ENCODE data around the gene TOR1B.

Gene TOR1B

DNA sequence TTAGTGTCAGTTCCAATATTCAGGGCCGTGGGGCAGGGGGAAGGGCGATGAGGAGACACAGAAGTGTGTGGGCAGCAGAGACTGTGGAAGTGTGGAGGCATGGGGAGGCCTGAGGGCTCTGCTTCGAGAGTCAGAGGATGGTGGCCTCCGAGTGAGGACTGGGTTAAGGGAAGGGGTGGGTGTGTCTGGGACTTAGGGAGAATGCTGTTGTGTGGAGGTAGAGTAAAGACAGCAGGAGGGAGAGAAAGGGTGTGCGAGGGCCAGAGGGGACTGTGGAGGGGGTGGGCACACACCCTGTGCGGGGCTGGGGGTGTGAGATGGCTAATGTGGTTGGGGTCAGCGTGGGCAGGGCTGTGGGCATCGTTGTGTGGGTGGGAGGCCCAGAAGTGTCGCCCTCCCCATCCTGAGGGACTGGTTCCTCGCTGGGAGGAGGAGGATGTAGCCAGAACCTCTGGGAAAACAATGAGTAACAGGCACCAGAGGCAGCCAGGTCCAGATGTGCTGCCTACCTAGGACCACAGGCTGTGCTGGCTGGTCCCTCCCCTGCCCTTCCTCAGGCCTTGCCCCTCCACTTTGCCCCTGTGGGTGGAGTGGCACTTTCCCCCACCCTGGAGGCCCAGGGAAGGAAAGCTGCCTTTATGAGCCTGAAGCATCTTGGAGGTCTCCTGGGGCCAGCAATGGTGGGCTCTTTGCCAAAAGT lies 36.5 kb downstream of the TOR1B start:
- no peak for ATAC-seq
- TF ChIP-seq TCF4 (CRISPR knock-in tag; IDR thresholded peaks at IDR 0.05; ENCODE audit: borderline replicate concordance) = no peak
- TF ChIP-seq CREB5 (CRISPR knock-in tag; IDR thresholded peaks at IDR 0.05; ENCODE audit: low read depth) = no peak

GRCh38 chr9:129840034-129840433 lies 37.0 kb downstream of the TOR1B start:
- no peak for ATAC-seq
- TF ChIP-seq TOX (CRISPR knock-in tag; IDR thresholded peaks at IDR 0.05; ENCODE audit: borderline replicate concordance) (no peak), RARB (CRISPR knock-in tag; IDR thresholded peaks at IDR 0.05) (no peak), ZFP30 (CRISPR knock-in tag; IDR thresholded peaks at IDR 0.05) (no peak), BACH2 (CRISPR knock-in tag; IDR thresholded peaks at IDR 0.05; ENCODE audit: borderline replicate concordance) (no peak), ZNF70 (CRISPR knock-in tag; IDR thresholded peaks at IDR 0.05) (no peak), OSR1 (CRISPR knock-in tag; IDR thresholded peaks at IDR 0.05) (no peak), ZNF565 (CRISPR knock-in tag; conservative IDR thresholded peaks at IDR 0.05; ENCODE audit: low read depth) (no peak), ZFP3 (CRISPR knock-in tag; IDR thresholded peaks at IDR 0.05) (no peak)

DNA sequence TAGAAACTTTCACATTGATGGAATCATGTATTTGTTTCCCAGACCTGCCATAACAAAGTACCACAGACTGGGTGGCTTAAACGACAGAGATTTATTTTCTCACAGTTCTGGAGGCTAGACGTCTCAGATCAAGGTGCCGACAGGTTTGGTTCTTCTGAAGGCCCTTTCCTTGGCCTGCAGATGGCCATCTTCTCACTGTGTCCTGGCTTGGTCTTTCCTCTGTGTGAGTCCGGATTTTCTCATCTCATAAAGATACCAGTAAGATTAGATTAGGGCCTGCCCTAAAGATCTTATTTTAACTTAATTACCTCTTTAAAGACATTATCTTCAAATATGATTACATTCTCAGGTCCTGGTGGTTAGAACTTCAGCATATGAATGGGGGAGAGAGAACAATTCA lies 38.1 kb downstream of the TOR1B start:
- TF ChIP-seq CREB5 (CRISPR knock-in tag; IDR thresholded peaks at IDR 0.05; ENCODE audit: low read depth) (no peak), ARNTL (CRISPR knock-in tag; IDR thresholded peaks at IDR 0.05; ENCODE audit: borderline replicate concordance, low read depth) (no peak), ZNF70 (CRISPR knock-in tag; IDR thresholded peaks at IDR 0.05) (no peak), TCF4 (CRISPR knock-in tag; IDR thresholded peaks at IDR 0.05; ENCODE audit: borderline replicate concordance) (peak; percentile 57; the same call in 1 of the 2 replicates), GLIS3 (CRISPR knock-in tag; IDR thresholded peaks at IDR 0.05) (no peak), OSR1 (CRISPR knock-in tag; IDR thresholded peaks at IDR 0.05) (no peak), ZC3H10 (CRISPR knock-in tag; IDR thresholded peaks at IDR 0.05) (no peak), TOX (CRISPR knock-in tag; IDR thresholded peaks at IDR 0.05; ENCODE audit: borderline replicate concordance) (no peak), RARB (CRISPR knock-in tag; IDR thresholded peaks at IDR 0.05) (no peak), ISL1 (CRISPR knock-in tag; IDR thresholded peaks at IDR 0.05) (peak; percentile 39), ZFP30 (CRISPR knock-in tag; IDR thresholded peaks at IDR 0.05) (no peak), BACH2 (CRISPR knock-in tag; IDR thresholded peaks at IDR 0.05; ENCODE audit: borderline replicate concordance) (no peak), PATZ1 (CRISPR knock-in tag; IDR thresholded peaks at IDR 0.05; ENCODE audit: borderline replicate concordance) (no peak)
- TF ChIP-seq, protein P1, sequence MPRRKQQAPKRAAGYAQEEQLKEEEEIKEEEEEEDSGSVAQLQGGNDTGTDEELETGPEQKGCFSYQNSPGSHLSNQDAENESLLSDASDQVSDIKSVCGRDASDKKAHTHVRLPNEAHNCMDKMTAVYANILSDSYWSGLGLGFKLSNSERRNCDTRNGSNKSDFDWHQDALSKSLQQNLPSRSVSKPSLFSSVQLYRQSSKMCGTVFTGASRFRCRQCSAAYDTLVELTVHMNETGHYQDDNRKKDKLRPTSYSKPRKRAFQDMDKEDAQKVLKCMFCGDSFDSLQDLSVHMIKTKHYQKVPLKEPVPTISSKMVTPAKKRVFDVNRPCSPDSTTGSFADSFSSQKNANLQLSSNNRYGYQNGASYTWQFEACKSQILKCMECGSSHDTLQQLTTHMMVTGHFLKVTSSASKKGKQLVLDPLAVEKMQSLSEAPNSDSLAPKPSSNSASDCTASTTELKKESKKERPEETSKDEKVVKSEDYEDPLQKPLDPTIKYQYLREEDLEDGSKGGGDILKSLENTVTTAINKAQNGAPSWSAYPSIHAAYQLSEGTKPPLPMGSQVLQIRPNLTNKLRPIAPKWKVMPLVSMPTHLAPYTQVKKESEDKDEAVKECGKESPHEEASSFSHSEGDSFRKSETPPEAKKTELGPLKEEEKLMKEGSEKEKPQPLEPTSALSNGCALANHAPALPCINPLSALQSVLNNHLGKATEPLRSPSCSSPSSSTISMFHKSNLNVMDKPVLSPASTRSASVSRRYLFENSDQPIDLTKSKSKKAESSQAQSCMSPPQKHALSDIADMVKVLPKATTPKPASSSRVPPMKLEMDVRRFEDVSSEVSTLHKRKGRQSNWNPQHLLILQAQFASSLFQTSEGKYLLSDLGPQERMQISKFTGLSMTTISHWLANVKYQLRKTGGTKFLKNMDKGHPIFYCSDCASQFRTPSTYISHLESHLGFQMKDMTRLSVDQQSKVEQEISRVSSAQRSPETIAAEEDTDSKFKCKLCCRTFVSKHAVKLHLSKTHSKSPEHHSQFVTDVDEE (CRISPR knock-in tag; IDR thresholded peaks at IDR 0.05) = no peak
- TF ChIP-seq, protein P2, sequence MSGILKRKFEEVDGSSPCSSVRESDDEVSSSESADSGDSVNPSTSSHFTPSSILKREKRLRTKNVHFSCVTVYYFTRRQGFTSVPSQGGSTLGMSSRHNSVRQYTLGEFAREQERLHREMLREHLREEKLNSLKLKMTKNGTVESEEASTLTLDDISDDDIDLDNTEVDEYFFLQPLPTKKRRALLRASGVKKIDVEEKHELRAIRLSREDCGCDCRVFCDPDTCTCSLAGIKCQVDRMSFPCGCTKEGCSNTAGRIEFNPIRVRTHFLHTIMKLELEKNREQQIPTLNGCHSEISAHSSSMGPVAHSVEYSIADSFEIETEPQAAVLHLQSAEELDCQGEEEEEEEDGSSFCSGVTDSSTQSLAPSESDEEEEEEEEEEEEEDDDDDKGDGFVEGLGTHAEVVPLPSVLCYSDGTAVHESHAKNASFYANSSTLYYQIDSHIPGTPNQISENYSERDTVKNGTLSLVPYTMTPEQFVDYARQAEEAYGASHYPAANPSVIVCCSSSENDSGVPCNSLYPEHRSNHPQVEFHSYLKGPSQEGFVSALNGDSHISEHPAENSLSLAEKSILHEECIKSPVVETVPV (CRISPR knock-in tag; IDR thresholded peaks at IDR 0.05) = no peak
- ATAC-seq = no peak

GRCh38 chr9:129845373-129845772 lies 42.4 kb downstream of the TOR1B start:
- no peak for ATAC-seq
- no peak for TF ChIP-seq BACH2 (CRISPR knock-in tag; IDR thresholded peaks at IDR 0.05; ENCODE audit: borderline replicate concordance)
- TF ChIP-seq ZNF70 (CRISPR knock-in tag; IDR thresholded peaks at IDR 0.05) = no peak
- no peak for TF ChIP-seq PPARA (CRISPR knock-in tag; IDR thresholded peaks at IDR 0.05; ENCODE audit: borderline replicate concordance)
- TF ChIP-seq, protein P2 (CRISPR knock-in tag; IDR thresholded peaks at IDR 0.05) = no peak
- TF ChIP-seq ZC3H10 (CRISPR knock-in tag; IDR thresholded peaks at IDR 0.05) = no peak
- TF ChIP-seq TOX (CRISPR knock-in tag; IDR thresholded peaks at IDR 0.05; ENCODE audit: borderline replicate concordance) = no peak
- no peak for TF ChIP-seq CSDC2 (CRISPR knock-in tag; IDR thresholded peaks at IDR 0.05)
- TF ChIP-seq OSR1 (CRISPR knock-in tag; IDR thresholded peaks at IDR 0.05) = no peak
- TF ChIP-seq POU6F1 (CRISPR knock-in tag; IDR thresholded peaks at IDR 0.05; ENCODE audit: borderline replicate concordance, low read depth) = no peak
